ENCODE data around the gene BSCL2. TPM values are rescaled to one million over a fixed set of nuclear protein-coding genes. Genes with fewer than 3 reads are reported as not detected.

The BSCL2 gene
- total and polyA plus RNA-seq, 2 experiments from 2014 or later = 49.2 to 78.7 TPM

- peak within 1 kb of the TSS; percentile 60 for H3K27ac ChIP-seq
- no peaks in the 10 kb centered on the region for H3K9me3 ChIP-seq (ENCODE audit: low read depth)
- no peak within 1 kb of the TSS for H3K4me3 ChIP-seq
- peaks cover 6% of the 10 kb centered on the region for H3K4me1 ChIP-seq (ENCODE audit: insufficient read depth)
- no peaks in the 10 kb centered on the region for H3K36me3 ChIP-seq (replicated peaks; ENCODE audit: insufficient read depth, low read depth)
- H4K20me1 ChIP-seq (ENCODE audit: insufficient read depth, poor library complexity, severe bottlenecking) = no peaks in the 10 kb centered on the region
- H3K4me2 ChIP-seq = peak within 1 kb of the TSS; percentile 20
- H3K79me2 ChIP-seq = no peaks in the 10 kb centered on the region
- no peaks in the 10 kb centered on the region for H3K27me3 ChIP-seq
- 61% methylated on average over 11 of the region's 11 CpGs for WGBS (ENCODE audit: low lambda C conversion rate, missing lambda C conversion rate)
- DNase-seq (ENCODE audit: low spot score) = peak; percentile 60
- no peaks in the 10 kb centered on the region for H3K9me2 ChIP-seq (replicated peaks; ENCODE audit: insufficient read depth)
- TF ChIP-seq EZH2phosphoT487 (IDR thresholded peaks at IDR 0.05; ENCODE audit: low read depth, severe bottlenecking, unreplicated experiment) (no peak), EZH2 (IDR thresholded peaks at IDR 0.05; ENCODE audit: borderline replicate concordance) (no peak)
- TF ChIP-seq, protein P1, sequence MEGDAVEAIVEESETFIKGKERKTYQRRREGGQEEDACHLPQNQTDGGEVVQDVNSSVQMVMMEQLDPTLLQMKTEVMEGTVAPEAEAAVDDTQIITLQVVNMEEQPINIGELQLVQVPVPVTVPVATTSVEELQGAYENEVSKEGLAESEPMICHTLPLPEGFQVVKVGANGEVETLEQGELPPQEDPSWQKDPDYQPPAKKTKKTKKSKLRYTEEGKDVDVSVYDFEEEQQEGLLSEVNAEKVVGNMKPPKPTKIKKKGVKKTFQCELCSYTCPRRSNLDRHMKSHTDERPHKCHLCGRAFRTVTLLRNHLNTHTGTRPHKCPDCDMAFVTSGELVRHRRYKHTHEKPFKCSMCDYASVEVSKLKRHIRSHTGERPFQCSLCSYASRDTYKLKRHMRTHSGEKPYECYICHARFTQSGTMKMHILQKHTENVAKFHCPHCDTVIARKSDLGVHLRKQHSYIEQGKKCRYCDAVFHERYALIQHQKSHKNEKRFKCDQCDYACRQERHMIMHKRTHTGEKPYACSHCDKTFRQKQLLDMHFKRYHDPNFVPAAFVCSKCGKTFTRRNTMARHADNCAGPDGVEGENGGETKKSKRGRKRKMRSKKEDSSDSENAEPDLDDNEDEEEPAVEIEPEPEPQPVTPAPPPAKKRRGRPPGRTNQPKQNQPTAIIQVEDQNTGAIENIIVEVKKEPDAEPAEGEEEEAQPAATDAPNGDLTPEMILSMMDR (IDR thresholded peaks at IDR 0.05; ENCODE audit: poor library complexity) = no peak
- no peak within 1 kb of the TSS for H2AFZ ChIP-seq
Observed at GRCh38 chr11:62689421-62690183, 17.6 kb downstream of the BSCL2 start, which contains the start of gene LRRN4CL. Gene LRRN4CL (minus strand): TSS chr11:62689530. CDS start chr11:62688508, 1,022 bp downstream.

DNA sequence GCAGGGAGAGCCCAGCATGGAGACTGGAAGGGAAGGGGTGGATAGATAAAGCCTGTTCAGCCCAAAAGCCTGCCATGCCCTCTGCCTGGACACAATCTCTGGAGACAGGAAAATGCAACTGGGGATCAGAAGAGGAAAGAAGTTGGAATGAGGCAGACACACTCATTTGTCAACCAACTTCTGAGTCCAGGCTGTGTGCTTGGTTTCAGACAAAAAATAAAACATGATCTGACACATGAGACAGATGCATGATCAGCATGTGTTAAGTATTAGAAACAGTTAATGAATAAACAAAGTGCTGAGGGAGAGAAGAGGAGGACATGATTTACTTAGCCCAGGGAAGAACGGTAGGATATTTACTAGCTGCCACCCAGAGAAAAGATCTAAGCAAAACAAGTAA, 18.7 kb downstream of the BSCL2 start:
- Histone ChIP-seq H3K4me3 (no peak overlapping the region), H3K27me3 (no peaks in the 10 kb centered on the region), H3K9me3 (ENCODE audit: low read depth) (no peaks in the 10 kb centered on the region), H3K9me2 (replicated peaks; ENCODE audit: insufficient read depth) (no peaks in the 10 kb centered on the region), H4K20me1 (ENCODE audit: insufficient read depth, poor library complexity, severe bottlenecking) (no peaks in the 10 kb centered on the region), H3K4me1 (ENCODE audit: insufficient read depth) (peaks cover 6% of the 10 kb centered on the region), H3K4me2 (peak overlapping the region; percentile 20), H2AFZ (no peak overlapping the region), H3K79me2 (no peaks in the 10 kb centered on the region), H3K36me3 (replicated peaks; ENCODE audit: insufficient read depth, low read depth) (no peaks in the 10 kb centered on the region), H3K27ac (no peak overlapping the region)
- TF ChIP-seq EZH2phosphoT487 (IDR thresholded peaks at IDR 0.05; ENCODE audit: low read depth, severe bottlenecking, unreplicated experiment) = no peak
- TF ChIP-seq, protein P1 (IDR thresholded peaks at IDR 0.05; ENCODE audit: poor library complexity) = no peak
- no peak for TF ChIP-seq EZH2 (IDR thresholded peaks at IDR 0.05; ENCODE audit: borderline replicate concordance)
- no peak for DNase-seq (ENCODE audit: low spot score)
- 23% methylated on average over 1 of the region's 1 CpG for WGBS (ENCODE audit: low lambda C conversion rate, missing lambda C conversion rate)

DNA sequence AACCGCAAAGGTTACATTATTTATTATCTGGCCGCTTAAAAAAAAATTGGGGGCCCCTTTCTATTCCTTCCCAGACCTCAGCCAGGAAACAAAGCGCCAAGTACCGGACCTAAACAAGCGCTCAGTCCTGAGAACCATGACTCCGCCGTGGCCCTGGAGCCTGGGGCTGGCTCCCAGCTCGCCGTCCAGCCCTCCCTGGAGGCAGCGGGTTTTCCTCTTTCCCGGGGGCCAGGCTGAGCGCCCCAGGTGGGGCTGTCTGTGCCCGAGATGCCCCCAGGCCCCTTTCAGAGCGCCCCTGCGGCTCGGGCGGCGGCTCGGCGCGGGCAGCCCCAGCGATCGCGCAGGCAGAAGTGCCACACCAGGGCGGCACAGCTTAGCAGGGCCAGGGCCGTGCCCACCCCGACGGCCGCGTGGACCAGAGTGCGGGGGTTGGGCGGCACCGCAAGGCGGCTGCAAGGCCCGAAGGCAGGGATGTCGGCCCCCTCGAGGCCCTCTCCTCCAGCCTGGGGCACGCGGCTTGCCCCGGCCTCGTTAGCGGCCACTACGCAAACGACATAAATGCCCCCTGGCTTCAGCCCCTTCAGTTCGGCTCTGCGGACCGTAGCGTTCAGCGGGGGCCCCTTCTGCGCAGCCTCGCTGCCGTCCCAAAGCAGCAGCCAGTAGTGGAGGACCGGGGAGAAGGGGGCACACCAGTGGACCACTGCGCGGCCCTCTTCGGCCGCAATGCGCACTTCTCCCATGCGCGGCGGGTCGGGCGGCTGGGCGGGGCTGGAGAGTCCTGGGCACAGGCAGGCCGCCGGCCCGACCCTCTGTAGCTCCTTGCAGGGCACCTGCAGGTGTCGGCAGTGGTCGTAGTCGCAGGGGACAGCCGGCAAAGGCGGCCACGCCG, 19.5 kb downstream of the BSCL2 start:
- Histone ChIP-seq H4K20me1 (ENCODE audit: insufficient read depth, poor library complexity, severe bottlenecking) (no peaks in the 10 kb centered on the region), H3K4me2 (no peak overlapping the region), H3K4me1 (ENCODE audit: insufficient read depth) (peaks cover 6% of the 10 kb centered on the region), H3K27ac (no peak overlapping the region), H2AFZ (no peak overlapping the region), H3K27me3 (no peaks in the 10 kb centered on the region), H3K79me2 (no peaks in the 10 kb centered on the region), H3K9me3 (ENCODE audit: low read depth) (no peaks in the 10 kb centered on the region), H3K4me3 (no peak overlapping the region), H3K9me2 (replicated peaks; ENCODE audit: insufficient read depth) (no peaks in the 10 kb centered on the region), H3K36me3 (replicated peaks; ENCODE audit: insufficient read depth, low read depth) (no peaks in the 10 kb centered on the region)
- WGBS (ENCODE audit: low lambda C conversion rate, missing lambda C conversion rate) = 81% methylated on average over 70 of the region's 74 CpGs
- TF ChIP-seq, protein P1 (IDR thresholded peaks at IDR 0.05; ENCODE audit: poor library complexity) = no peak
- TF ChIP-seq EZH2phosphoT487 (IDR thresholded peaks at IDR 0.05; ENCODE audit: low read depth, severe bottlenecking, unreplicated experiment) (no peak), EZH2 (IDR thresholded peaks at IDR 0.05; ENCODE audit: borderline replicate concordance) (no peak)
- DNase-seq (ENCODE audit: low spot score) = no peak
